HG03175 (cell line): ENCODE results near the gene ZNF775.
"Not testable (repeated sequence)": the region's sequence is repeated elsewhere in the genome, so short reads cannot be mapped to it uniquely, and the experiment has no call there.

Experiments used
- ATAC-seq: cut with Tn5 transposase; IDR thresholded peaks from one replicate; pipeline ENCODE4 v1.9.1; 2021; ENCODE audit warnings: mild to moderate bottlenecking, moderate library complexity; ENCODE audit not compliant: unreplicated experiment

The ZNF775 gene

GRCh38 chr7:150380463-150380862 lies 1.3 kb downstream of the ZNF775 start:
- ATAC-seq: peak; percentile 12

GRCh38 chr7:150381096-150381495 lies 2.0 kb downstream of the ZNF775 start:
- no peak for ATAC-seq

GRCh38 chr7:150381785-150382122 lies 2.6 kb downstream of the ZNF775 start:
- no peak for ATAC-seq

- ATAC-seq: no peak
These were observed 3.2 kb downstream of the ZNF775 start for GRCh38 chr7:150382123-150382843.

- ATAC-seq: no peak
These were observed 3.7 kb downstream of the ZNF775 start for GRCh38 chr7:150382844-150383225.

GRCh38 chr7:150383710-150384397 lies 4.7 kb downstream of the ZNF775 start:
- ATAC-seq: no peak

- no peak for ATAC-seq
These were observed 5.5 kb downstream of the ZNF775 start for GRCh38 chr7:150384406-150385301.

- ATAC-seq: no peak
These were observed 6.2 kb downstream of the ZNF775 start for GRCh38 chr7:150385302-150385723.

GRCh38 chr7:150385884-150386283 lies 6.8 kb downstream of the ZNF775 start:
- ATAC-seq: not testable (repeated sequence)

- no peak for ATAC-seq
These were observed 9.2 kb downstream of the ZNF775 start for GRCh38 chr7:150388306-150388705.

GRCh38 chr7:150388709-150389531 lies 9.8 kb downstream of the ZNF775 start:
- no peak for ATAC-seq

- ATAC-seq: no peak
These were observed 10.3 kb downstream of the ZNF775 start for GRCh38 chr7:150389532-150389816.

GRCh38 chr7:150390205-150390604 lies 11.1 kb downstream of the ZNF775 start:
- no peak for ATAC-seq

GRCh38 chr7:150393325-150393724 lies 14.2 kb downstream of the ZNF775 start:
- ATAC-seq: no peak

- ATAC-seq: no peak
These were observed 17.3 kb downstream of the ZNF775 start for GRCh38 chr7:150396426-150396825.

- no peak for ATAC-seq
These were observed 17.7 kb downstream of the ZNF775 start for GRCh38 chr7:150396851-150397260.

- ATAC-seq: no peak
These were observed 18.4 kb downstream of the ZNF775 start for GRCh38 chr7:150397346-150398107.

GRCh38 chr7:150398108-150398964 lies 19.2 kb downstream of the ZNF775 start:
- no peak for ATAC-seq

GRCh38 chr7:150398965-150399320 lies 19.8 kb downstream of the ZNF775 start:
- ATAC-seq: no peak
